HFFc6 (cell line): ENCODE data around the gene CLNK. TPM values are rescaled to one million over a fixed set of nuclear protein-coding genes. Genes with fewer than 3 reads are reported as not detected.

ENCODE experiments used
- DNase-seq: peaks from one replicate; pipeline ENCODE4 v3.0.0-alpha.2; 2018
- H3K27ac Mint-ChIP-seq: 2 replicates; pipeline ENCODE4 v1.8.0; 2020; ENCODE audit warnings: mild to moderate bottlenecking, mixed read lengths
- H3K27me3 Mint-ChIP-seq: 2 replicates; pipeline ENCODE4 v1.8.0; 2021; ENCODE audit warnings: mild to moderate bottlenecking, moderate library complexity, mixed read lengths; ENCODE audit not compliant: insufficient read depth
- H3K36me3 Mint-ChIP-seq: 2 replicates; pipeline ENCODE4 v1.8.0; 2021; ENCODE audit warnings: low read depth, mixed read lengths
- H3K4me1 Mint-ChIP-seq: 2 replicates; pipeline ENCODE4 v1.8.0; 2020; ENCODE audit warnings: low read depth, mixed read lengths
- H3K4me3 Mint-ChIP-seq: 2 replicates; pipeline ENCODE4 v1.8.0; 2020; ENCODE audit warnings: mild to moderate bottlenecking, moderate library complexity, mixed read lengths
- H3K9me3 Mint-ChIP-seq: 2 replicates; pipeline ENCODE4 v1.8.0; 2020; ENCODE audit warnings: mild to moderate bottlenecking, mixed read lengths
- CTCF ChIP-seq: fragments of 200-600 bp; sonication (generic); IDR thresholded peaks from 2 replicates; pipeline ENCODE4 v1.5.0; 2021; ENCODE audit warnings: antibody characterized with exemption, mild to moderate bottlenecking
- total RNA-seq, 6 experiments: library from RNA; stranded (reverse); fragmentation: NEBNext Ultra II Directional; extraction: Animal tissue kit (Norgen Biotek cat#: 25700); gene quantifications; 2 replicates in 1 of 6; 3 replicates in 5 of 6; pipeline ENCODE4 v1.2.3, GENCODE V29; 2021

The CLNK gene
- total RNA-seq, 6 experiments from 2014 or later: not detected

- Mint-ChIP-seq H3K27me3 (no peaks in the 10 kb centered on the region; the same call in 1 of the 2 replicates), H3K27ac (no peak overlapping the region), H3K36me3 (no peaks in the 10 kb centered on the region), H3K9me3 (no peaks in the 10 kb centered on the region), H3K4me1 (no peaks in the 10 kb centered on the region), H3K4me3 (no peak overlapping the region)
- DNase-seq: no peak
- TF ChIP-seq CTCF: no peak
Observed at GRCh38 chr4:10673817-10674369, 10.7 kb downstream of the CLNK start.

- H3K36me3 Mint-ChIP-seq: no peaks in the 10 kb centered on the region
- H3K4me3 Mint-ChIP-seq: no peak overlapping the region
- H3K4me1 Mint-ChIP-seq: no peaks in the 10 kb centered on the region
- no peaks in the 10 kb centered on the region for H3K9me3 Mint-ChIP-seq
- no peak overlapping the region for H3K27ac Mint-ChIP-seq
- no peak for DNase-seq
- TF ChIP-seq CTCF: no peak
- peaks cover 11% of the 10 kb centered on the region; the same call in 1 of the 2 replicates for H3K27me3 Mint-ChIP-seq
Observed at GRCh38 chr4:10672379-10672778, 12.2 kb downstream of the CLNK start.

- no peaks in the 10 kb centered on the region for H3K36me3 Mint-ChIP-seq
- no peaks in the 10 kb centered on the region for H3K9me3 Mint-ChIP-seq
- H3K27ac Mint-ChIP-seq: no peak overlapping the region
- no peak for DNase-seq
- H3K4me1 Mint-ChIP-seq: no peaks in the 10 kb centered on the region
- H3K4me3 Mint-ChIP-seq: no peak overlapping the region
- TF ChIP-seq CTCF: no peak
- peaks cover 13% of the 10 kb centered on the region; the same call in 1 of the 2 replicates for H3K27me3 Mint-ChIP-seq
Observed at GRCh38 chr4:10671799-10672198, 12.8 kb downstream of the CLNK start.

DNA sequence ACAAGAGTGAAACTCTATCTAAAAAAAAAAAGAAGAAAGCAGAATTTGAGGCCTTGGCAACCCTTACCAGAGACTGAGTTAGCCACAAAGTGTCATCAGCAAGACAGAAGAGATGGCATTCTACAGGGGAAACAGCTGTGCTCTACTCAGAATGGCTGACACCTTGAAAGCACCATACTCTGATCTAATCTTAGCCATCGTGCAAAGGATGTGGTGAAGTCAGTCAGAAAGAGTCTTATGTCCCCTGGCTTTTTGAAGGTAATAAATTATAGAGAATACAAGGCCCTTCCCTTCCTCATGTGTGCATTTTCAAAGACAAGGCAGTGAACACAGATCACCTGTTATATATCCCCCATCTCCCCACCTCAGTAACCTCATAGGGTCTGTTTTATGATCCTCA, 13.2 kb downstream of the CLNK start:
- Mint-ChIP-seq H3K36me3 (no peaks in the 10 kb centered on the region), H3K27me3 (peaks cover 13% of the 10 kb centered on the region; the same call in 1 of the 2 replicates), H3K4me3 (no peak overlapping the region), H3K4me1 (no peaks in the 10 kb centered on the region), H3K27ac (no peak overlapping the region), H3K9me3 (no peaks in the 10 kb centered on the region)
- TF ChIP-seq CTCF: no peak
- no peak for DNase-seq

GRCh38 chr4:10670321-10670720, 14.2 kb downstream of the CLNK start:
- Mint-ChIP-seq H3K9me3 (no peaks in the 10 kb centered on the region), H3K36me3 (no peaks in the 10 kb centered on the region), H3K4me1 (no peaks in the 10 kb centered on the region), H3K27me3 (peaks cover 13% of the 10 kb centered on the region), H3K27ac (no peak overlapping the region), H3K4me3 (no peak overlapping the region)
- DNase-seq: no peak
- no peak for TF ChIP-seq CTCF
